GM19395 (cell line): ENCODE measurements around the gene DNM1.
"Not testable (repeated sequence)": the region's sequence is repeated elsewhere in the genome, so short reads cannot be mapped to it uniquely, and the experiment has no call there.

ENCODE experiments used
- ATAC-seq: cut with Tn5 transposase; IDR thresholded peaks from one replicate; pipeline ENCODE4 v1.9.1; 2021; ENCODE audit warnings: mild to moderate bottlenecking, moderate library complexity; ENCODE audit not compliant: unreplicated experiment

DNM1 gene

GRCh38 chr9:128175726-128176125 is 27.5 kb upstream of the DNM1 start:
- ATAC-seq, result no peak

GRCh38 chr9:128178806-128179431 is 24.3 kb upstream of the DNM1 start:
- no peak for ATAC-seq

- no peak for ATAC-seq
Measured at GRCh38 chr9:128180001-128180400, 23.2 kb upstream of the DNM1 start.

DNA sequence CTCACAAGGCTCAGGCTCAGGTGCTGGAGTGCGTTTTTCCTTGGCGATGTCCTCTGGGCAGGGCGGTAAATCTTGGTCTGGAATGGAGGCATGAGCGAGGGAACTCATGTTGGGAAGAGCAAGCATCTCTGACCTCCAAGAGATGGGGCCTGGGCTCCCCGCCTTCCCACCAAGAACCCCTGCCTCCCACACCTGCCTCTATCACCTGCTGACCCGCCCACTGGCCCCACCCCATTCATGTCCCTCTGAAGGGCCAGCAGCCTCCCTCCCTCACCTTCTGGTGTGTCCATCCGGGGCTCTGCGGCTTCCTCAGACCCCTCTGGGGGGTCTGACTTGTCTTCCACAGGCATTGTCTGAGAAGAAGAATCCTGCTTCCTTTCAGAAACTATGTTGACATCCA is 22.7 kb upstream of the DNM1 start:
- ATAC-seq, result no peak

GRCh38 chr9:128181480-128181879 is 21.7 kb upstream of the DNM1 start:
- not testable (repeated sequence) for ATAC-seq

GRCh38 chr9:128182893-128183588 is 20.1 kb upstream of the DNM1 start:
- ATAC-seq, result no peak

DNA sequence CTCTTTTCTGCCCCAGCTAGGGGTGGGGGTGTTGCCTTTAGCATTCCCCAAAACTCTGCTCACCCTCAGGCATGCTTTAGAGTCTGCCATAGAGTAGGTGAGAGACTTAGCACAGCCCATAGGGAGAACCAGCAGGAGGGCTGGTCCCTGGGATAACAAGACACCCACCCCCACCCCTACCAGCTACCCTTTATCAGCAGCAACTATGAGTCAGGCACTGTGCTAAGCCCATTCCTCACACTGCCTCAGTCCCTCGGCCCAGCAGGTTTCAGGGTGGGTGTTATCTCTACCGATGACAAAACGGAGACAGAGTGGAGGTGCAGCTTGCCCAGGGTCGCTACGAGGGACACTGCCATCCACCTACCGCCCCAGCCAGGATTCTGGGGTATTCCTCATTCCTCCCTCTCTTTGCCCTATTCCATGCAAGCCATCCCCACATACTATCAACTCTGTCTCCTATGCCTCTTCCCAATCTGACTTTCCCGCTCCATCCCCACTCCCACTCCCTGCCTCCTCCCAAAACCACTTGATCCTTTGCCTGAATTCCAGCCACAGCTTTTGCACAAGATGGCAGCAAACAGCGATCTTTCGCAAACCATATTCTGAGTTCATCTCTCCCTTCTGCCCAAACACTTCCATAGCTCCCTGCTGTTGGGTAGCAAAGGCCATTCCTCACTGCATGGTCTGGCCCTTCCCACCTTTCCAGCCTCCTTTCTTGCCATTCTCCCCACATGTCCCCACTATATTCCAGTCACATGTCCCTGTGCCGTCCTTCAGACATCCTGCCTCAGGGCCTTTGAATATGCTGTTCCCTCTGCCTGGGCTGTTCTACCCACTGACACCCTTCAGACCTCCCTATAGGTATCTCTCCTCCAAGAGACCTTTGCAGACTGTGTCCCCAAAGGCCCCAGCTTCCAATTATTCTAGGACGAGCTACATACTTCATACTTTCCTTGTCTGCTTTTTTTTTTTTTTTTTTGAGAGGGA is 16.9 kb upstream of the DNM1 start:
- no peak for ATAC-seq

GRCh38 chr9:128187361-128187760 is 15.8 kb upstream of the DNM1 start:
- no peak for ATAC-seq

DNA sequence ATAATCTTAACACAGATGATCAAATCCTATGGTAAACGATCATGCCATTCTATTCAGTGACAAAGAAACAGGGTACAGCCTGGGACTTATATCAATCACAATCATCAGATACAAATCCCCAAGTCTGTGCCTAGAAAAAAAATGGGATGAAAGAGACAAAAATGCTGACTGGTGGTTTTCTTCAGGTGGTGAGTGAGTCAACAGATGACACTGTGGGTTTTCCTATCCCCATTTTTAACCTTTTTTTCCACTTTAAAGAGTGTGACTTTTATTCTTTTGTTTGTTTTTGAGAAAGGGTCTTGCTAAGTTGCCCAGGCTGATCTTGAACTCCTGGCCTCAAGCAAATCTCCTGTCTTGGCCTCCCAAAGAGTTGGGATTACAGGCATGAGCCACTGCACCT is 15.0 kb upstream of the DNM1 start:
- ATAC-seq, result no peak

DNA sequence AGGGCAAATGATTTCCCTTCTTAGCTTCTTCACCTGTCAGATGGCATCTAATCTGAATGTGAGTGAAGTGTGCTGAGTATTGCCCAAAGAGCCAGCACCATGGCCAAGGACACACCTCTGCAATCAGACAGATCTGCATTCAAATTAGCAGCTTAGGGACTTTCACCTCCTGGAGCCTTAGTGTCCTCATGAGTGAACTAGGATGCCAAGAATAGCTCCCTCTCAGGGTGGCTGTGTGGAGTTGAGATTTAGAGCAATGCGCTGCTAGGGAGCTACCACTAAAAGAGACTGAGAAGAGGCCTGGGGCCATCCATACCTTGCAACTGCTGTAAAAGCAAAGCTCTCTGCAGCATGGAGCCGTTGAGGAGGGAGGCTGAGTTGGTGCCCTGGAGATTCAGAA is 13.2 kb upstream of the DNM1 start:
- ATAC-seq, result no peak

- ATAC-seq, result peak; percentile 42
Measured at GRCh38 chr9:128190516-128191405, 12.4 kb upstream of the DNM1 start.

GRCh38 chr9:128191406-128192046 is 11.7 kb upstream of the DNM1 start, which contains the start of gene CIZ1:
Gene CIZ1, minus strand, starts transcription at chr9:128191572. Its CDS starts 715 bp downstream, at chr9:128190857.
- ATAC-seq, result peak; percentile 78

DNA sequence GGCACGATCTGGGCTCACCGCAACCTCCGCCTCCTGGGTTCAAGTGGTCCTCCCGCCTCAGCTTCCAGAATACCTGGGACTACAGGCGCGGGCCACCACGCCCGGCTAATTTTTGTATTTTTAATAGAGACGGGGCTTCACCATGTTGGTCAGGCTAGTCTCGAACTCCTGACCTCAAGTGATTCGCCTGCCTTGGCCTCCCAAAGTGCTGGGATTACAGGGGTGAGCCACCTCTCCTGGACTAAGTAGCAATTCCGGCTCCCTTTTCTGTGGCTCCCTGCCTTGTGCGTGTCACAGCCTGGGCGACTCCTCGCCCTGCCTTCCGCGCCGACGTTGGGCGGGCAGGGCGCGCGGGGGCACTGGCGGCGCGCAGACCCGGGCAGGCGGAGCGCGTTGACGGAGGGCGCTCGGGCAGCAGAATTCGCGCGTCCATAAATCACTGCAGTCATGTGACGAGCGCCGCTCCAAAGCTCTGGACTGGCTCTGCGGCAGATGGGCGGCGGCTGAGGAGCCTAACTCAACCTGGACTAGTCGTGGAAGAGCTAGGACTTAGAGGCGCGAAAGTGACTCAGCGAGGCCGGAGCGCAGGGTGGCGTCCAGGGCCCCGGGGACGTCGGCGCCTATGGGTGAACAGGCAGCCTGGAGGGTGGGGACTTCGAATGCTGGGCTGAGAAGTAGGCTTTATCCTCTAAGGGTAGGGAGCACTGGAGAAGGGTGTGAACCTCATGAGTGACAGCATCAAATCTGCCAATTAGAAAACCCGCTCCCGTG is 10.4 kb upstream of the DNM1 start:
- no peak for ATAC-seq

DNA sequence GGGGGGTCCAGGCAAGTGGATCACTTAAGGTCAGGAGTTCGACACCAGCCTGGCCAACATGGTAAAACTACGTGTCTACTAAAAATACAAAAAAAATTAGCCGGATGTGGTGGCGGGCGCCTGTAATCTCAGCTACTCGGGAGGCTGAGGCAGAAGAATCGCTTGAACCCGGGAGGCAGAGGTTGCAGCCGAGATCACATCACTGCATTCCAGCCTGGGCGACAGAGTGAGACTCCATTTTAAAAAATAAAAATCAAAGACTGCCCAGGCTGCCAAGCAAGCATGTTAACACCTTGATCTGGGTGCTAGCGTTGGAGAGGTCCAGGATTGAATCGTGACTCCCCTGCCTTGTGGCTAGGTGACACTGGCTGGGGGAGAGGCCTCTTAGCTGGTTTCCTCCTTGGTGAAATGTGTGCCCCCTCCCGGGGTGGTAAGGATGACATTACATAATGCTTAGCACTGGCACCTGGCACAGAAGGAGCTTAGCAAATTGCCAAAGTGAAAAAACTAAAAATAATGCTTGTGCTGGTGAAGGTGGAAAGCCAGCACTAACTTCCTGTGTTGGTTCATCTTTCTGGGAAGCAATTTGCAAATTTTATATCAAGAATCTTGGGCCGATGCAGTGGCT is 9.6 kb upstream of the DNM1 start:
- ATAC-seq, result no peak

GRCh38 chr9:128201441-128202369 is 1.5 kb upstream of the DNM1 start:
- no peak for ATAC-seq

DNA sequence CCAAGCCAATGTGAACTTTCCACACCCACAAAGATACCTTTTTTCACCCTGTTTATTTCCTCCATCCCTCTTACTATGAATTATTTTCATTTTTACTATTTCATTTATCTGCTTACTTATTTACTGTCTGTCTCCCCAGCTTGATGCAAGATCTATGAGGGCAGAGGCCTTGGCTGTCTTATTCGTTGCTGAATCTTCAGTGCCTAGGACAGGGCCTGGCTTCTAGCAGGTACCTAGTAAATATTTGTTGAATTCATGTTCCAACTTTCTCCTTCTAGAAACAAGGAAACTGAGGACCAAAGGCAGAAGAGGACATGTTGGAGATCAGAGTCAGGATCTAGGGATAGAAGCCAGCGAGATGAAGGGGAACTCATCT is 543 bp upstream of the DNM1 start:
- no peak for ATAC-seq

GRCh38 chr9:128203707-128204551 is 750 bp downstream of the DNM1 start:
- ATAC-seq, result no peak
